GM19395 (cell line): ENCODE results near the gene SLC13A4.
"Not testable (repeated sequence)": the region's sequence is repeated elsewhere in the genome, so short reads cannot be mapped to it uniquely, and the experiment has no call there.

ENCODE experiments used
- ATAC-seq: cut with Tn5 transposase; IDR thresholded peaks from one replicate; pipeline ENCODE4 v1.9.1; 2021; ENCODE audit warnings: mild to moderate bottlenecking, moderate library complexity; ENCODE audit not compliant: unreplicated experiment

The SLC13A4 gene

GRCh38 chr7:135728136-135728669 lies at the start of gene SLC13A4:
SLC13A4 (minus strand) TSS chr7:135728186; CDS start chr7:135727496, 690 bp downstream.
- no peak for ATAC-seq

GRCh38 chr7:135775915-135776314 lies 47.9 kb upstream of the SLC13A4 start:
- not testable (repeated sequence) for ATAC-seq

GRCh38 chr7:135775230-135775629 lies 47.2 kb upstream of the SLC13A4 start:
- ATAC-seq = no peak

GRCh38 chr7:135774284-135774683 lies 46.3 kb upstream of the SLC13A4 start:
- ATAC-seq = no peak

GRCh38 chr7:135773464-135773863 lies 45.5 kb upstream of the SLC13A4 start:
- ATAC-seq = no peak

GRCh38 chr7:135772639-135773222 lies 44.7 kb upstream of the SLC13A4 start:
- no peak for ATAC-seq

- ATAC-seq = no peak
These were observed 44.1 kb upstream of the SLC13A4 start for GRCh38 chr7:135771961-135772638.

GRCh38 chr7:135771051-135771450 lies 43.1 kb upstream of the SLC13A4 start:
- no peak for ATAC-seq

GRCh38 chr7:135770139-135770710 lies 42.2 kb upstream of the SLC13A4 start:
- ATAC-seq = no peak

- no peak for ATAC-seq
These were observed 41.2 kb upstream of the SLC13A4 start for GRCh38 chr7:135769005-135769802.

GRCh38 chr7:135768467-135768866 lies 40.5 kb upstream of the SLC13A4 start:
- no peak for ATAC-seq

GRCh38 chr7:135768064-135768463 lies 40.1 kb upstream of the SLC13A4 start:
- no peak for ATAC-seq

- no peak for ATAC-seq
These were observed 35.3 kb upstream of the SLC13A4 start for GRCh38 chr7:135763261-135763660.

- ATAC-seq = no peak
These were observed 33.9 kb upstream of the SLC13A4 start for GRCh38 chr7:135761751-135762488.

- no peak for ATAC-seq
These were observed 31.5 kb upstream of the SLC13A4 start for GRCh38 chr7:135759532-135759931.

GRCh38 chr7:135758531-135758932 lies 30.5 kb upstream of the SLC13A4 start:
- no peak for ATAC-seq

GRCh38 chr7:135757719-135758411 lies 29.9 kb upstream of the SLC13A4 start:
- no peak for ATAC-seq

- no peak for ATAC-seq
These were observed 28.2 kb upstream of the SLC13A4 start for GRCh38 chr7:135756191-135756590.

- ATAC-seq = no peak
These were observed 27.4 kb upstream of the SLC13A4 start for GRCh38 chr7:135755351-135755753.
